Measurements from ENCODE around the gene GGN. TPM values are rescaled to one million over a fixed set of nuclear protein-coding genes. Genes with fewer than 3 reads are reported as not detected.

Gene GGN
- total RNA-seq, 1 donor from 2014 or later = 1.2 TPM

GRCh38 chr19:38383743-38384142 lies 4.1 kb downstream of the GGN start:
- Mint-ChIP-seq H3K27ac (no peak overlapping the region), H3K4me1 (peaks cover 21% of the 10 kb centered on the region), H3K36me3 (ENCODE audit: low read depth) (peaks cover 56% of the 10 kb centered on the region), H3K27me3 (peaks cover 11% of the 10 kb centered on the region), H3K4me3 (no peak overlapping the region), H3K9me3 (no peaks in the 10 kb centered on the region)
- TF ChIP-seq CTCF (IDR thresholded peaks at IDR 0.05) = no peak
- DNase-seq (no peak), ATAC-seq (ENCODE audit: low read depth) (no peak)
- ChIA-PET POLR2A (interaction anchor here (2.3 kb wide), 1 partner anchor 9 kb away, joined by 8 read pairs; the partner anchor contains the start of gene PSMD8), CTCF (no interaction called here)
- intact Hi-C loops (cut with micrococcal nuclease) = no loop called here

DNA sequence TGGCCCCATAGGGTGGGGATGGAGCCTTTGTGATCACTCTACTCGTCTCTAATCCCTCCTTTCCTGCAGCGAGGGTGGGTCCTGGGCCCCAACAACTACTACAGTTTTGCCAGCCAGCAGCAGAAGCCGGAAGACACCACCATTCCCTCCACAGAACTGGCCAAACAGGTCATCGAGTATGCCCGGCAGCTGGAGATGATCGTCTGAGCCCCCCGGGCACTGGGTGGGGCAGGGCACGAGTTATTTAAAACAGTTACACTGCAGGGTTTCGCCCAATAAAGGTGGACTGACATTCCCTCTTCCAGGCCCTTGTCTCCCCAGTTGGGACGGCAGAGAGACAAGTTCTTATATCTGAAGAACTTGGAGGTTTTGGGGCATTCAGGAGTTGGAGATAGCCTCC lies 4.7 kb downstream of the GGN start:
- peaks cover 11% of the 10 kb centered on the region for H3K27me3 Mint-ChIP-seq
- ATAC-seq (ENCODE audit: low read depth) = no peak
- no peaks in the 10 kb centered on the region for H3K9me3 Mint-ChIP-seq
- no peak for TF ChIP-seq CTCF (IDR thresholded peaks at IDR 0.05)
- no peak overlapping the region for H3K27ac Mint-ChIP-seq
- CTCF ChIA-PET = no interaction called here
- peaks cover 59% of the 10 kb centered on the region for H3K36me3 Mint-ChIP-seq (ENCODE audit: low read depth)
- no peak for DNase-seq
- intact Hi-C loops (cut with micrococcal nuclease) = no loop called here
- H3K4me3 Mint-ChIP-seq = no peak overlapping the region
- POLR2A ChIA-PET = interaction anchor here (1.5 kb wide), 1 partner anchor 9 kb away, joined by 4 read pairs; the partner anchor contains the start of gene PSMD8
- H3K4me1 Mint-ChIP-seq = peaks cover 19% of the 10 kb centered on the region

- H3K4me3 Mint-ChIP-seq = no peak overlapping the region
These were observed 6.7 kb downstream of the GGN start for GRCh38 chr19:38381138-38381537.

DNA sequence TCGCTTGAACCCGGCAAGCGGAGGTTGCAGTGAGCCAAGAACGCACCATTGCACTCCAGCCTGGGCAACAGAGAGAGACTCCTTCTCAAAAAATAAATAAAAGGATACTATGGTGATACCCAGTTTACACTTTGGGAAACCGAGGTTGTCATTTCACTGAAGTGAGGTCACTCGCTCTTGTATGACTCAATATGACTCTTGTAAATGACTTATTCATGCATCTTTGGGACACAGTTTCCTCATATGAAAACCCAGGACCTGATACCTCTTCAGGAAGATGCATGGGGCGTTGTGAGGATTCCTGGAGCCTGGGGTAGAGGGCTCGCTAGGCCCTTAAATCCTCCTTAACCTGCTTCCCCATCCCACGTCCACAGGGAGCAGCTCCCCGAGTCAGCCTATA lies 9.0 kb downstream of the GGN start:
- intact Hi-C loops (cut with micrococcal nuclease) = no loop called here
- no peak overlapping the region for H3K27ac Mint-ChIP-seq
- H3K9me3 Mint-ChIP-seq = no peaks in the 10 kb centered on the region
- peaks cover 75% of the 10 kb centered on the region for H3K36me3 Mint-ChIP-seq (ENCODE audit: low read depth)
- no peaks in the 10 kb centered on the region for H3K27me3 Mint-ChIP-seq
- ChIA-PET POLR2A (interaction anchor here (0.6 kb wide), 1 partner anchor 579 kb away, joined by 4 read pairs; no protein-coding TSS in a partner anchor), CTCF (interaction anchor here (1.7 kb wide), 1 partner anchor 8 kb away, joined by 6 read pairs; the partner anchor contains the start of gene GGN)
- no peak for ATAC-seq (ENCODE audit: low read depth)
- no peak for DNase-seq
- peaks cover 25% of the 10 kb centered on the region for H3K4me1 Mint-ChIP-seq
- no peak for TF ChIP-seq CTCF (IDR thresholded peaks at IDR 0.05)
- H3K4me3 Mint-ChIP-seq = no peak overlapping the region

More at GRCh38 chr19:38381138-38381537, 6.7 kb downstream of the GGN start:
- Mint-ChIP-seq H3K36me3 (ENCODE audit: low read depth) (peaks cover 71% of the 10 kb centered on the region), H3K4me1 (peaks cover 13% of the 10 kb centered on the region), H3K9me3 (no peaks in the 10 kb centered on the region), H3K27ac (no peak overlapping the region), H3K27me3 (peaks cover 2% of the 10 kb centered on the region)
- ChIA-PET CTCF (no interaction called here), POLR2A (no interaction called here)
- no peak for TF ChIP-seq CTCF (IDR thresholded peaks at IDR 0.05)
- no peak for ATAC-seq (ENCODE audit: low read depth)
- intact Hi-C loops (cut with micrococcal nuclease) = no loop called here
- DNase-seq = no peak

DNA sequence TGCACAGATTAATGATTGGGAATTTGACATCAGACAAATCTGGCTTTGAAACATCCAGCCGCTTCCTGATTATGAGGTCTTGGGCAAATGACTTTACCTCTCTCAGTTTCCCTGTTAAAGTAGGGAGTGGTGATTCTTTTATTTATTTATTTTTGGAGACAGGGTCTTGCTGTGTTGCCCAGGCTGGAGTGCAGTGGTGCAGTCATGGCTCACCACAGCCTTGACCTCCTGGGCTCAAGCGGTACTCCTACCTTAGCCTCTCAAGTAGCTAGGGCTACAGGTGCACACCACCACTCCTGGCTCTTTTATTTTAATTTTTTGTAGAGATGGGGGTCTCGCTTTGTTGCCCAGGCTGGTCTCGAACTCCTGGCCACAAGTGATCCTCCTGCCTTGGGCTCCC lies 10.8 kb downstream of the GGN start:
- peaks cover 57% of the 10 kb centered on the region for H3K36me3 Mint-ChIP-seq (ENCODE audit: low read depth)
- no peak for TF ChIP-seq CTCF (IDR thresholded peaks at IDR 0.05)
- ChIA-PET POLR2A (interaction anchor here (1.8 to 5.0 kb wide), 2 partner anchors 8 to 11 kb away, joined by 6 to 78 read pairs; partner anchors contain the start of genes GGN and SPRED3), CTCF (interaction anchor here (0.7 kb wide), 1 partner anchor 26 kb away, joined by 4 read pairs; the partner anchor contains the start of gene FAM98C)
- DNase-seq (no peak), ATAC-seq (ENCODE audit: low read depth) (no peak)
- H3K9me3 Mint-ChIP-seq = no peaks in the 10 kb centered on the region
- intact Hi-C loops (cut with micrococcal nuclease) = no loop called here
- H3K27me3 Mint-ChIP-seq = no peaks in the 10 kb centered on the region
- no peak overlapping the region for H3K4me3 Mint-ChIP-seq
- no peak overlapping the region for H3K27ac Mint-ChIP-seq
- peaks cover 25% of the 10 kb centered on the region for H3K4me1 Mint-ChIP-seq
